Femur (tissue), 1 donor: ENCODE results near the gene PLCE1.

Experiments used
- DNase-seq: peaks from one replicate; pipeline ENCODE4 v3.0.0-alpha.2; 2017

Gene PLCE1

DNA sequence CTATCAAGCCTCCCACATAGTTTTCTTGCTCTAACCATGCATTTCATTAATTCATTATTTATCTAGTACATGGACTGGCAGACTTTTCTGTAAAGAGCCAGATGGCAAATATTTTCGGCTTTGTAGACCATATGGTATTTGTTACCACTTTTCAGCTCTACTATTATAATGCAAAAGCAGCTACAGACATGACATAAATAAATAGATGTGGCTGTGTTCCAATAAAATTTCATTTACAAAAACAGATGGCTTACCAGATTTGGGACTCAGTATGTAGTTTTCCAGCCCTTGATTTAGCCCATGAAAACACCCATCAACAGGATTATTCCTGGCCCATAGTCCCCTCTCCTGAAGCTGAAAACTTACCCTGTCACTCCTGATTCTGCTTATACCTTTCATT, 32.1 kb downstream of the PLCE1 start:
- no peak for DNase-seq

DNA sequence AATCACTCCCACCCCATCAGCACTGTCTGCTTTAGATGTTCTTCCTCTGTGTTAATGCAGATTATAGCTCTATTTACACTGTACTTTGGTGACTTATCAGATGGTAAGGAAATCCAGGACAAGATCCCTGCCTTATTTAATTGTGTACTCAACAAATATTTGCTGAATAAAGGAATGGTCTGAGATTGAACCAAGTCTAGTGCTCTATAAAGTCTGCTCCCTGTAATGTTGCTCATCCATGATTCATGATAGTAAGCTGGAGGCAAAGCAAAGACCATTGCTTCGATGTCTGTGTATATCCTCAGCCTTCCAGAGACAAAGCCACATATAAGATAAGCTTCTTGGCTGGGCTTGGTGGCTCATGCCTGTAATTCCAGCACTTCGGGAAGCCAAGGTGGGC, 33.5 kb downstream of the PLCE1 start:
- no peak for DNase-seq

DNA sequence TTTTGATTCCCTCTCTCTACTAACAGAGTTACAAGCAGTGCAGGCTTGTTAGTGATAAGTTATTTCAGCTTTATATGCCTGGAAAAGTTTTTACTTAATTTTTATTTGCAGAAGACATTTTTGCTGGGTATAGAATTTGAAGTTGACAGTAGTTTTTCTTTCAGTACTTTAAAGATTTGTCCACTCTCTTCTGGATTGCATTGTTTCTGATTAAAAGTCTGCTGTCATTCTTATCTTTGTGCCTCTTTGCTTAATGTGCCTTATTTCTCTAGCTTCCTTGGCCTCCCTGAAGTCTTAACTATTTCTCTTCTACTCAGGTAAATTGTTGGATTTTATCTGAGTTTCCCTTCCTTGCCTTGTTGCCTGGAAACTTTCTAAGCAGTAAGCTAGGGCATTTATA, 36.2 kb downstream of the PLCE1 start:
- no peak for DNase-seq

- no peak for DNase-seq
Measured at GRCh38 chr10:94035982-94036765, 42.4 kb downstream of the PLCE1 start.

DNA sequence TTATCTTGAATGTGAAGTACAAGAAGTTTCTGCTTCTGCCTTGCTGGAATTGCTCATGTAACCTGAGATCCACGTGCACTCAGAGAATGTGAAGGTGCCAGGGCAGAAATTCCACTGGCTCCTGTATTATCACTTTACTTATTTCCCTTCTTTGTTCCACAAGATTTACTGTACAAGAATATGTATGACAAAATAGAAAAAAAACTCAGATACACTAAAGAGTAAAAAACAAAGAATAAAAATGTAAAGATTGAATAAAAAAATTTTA, 43.0 kb downstream of the PLCE1 start:
- DNase-seq, result no peak

DNA sequence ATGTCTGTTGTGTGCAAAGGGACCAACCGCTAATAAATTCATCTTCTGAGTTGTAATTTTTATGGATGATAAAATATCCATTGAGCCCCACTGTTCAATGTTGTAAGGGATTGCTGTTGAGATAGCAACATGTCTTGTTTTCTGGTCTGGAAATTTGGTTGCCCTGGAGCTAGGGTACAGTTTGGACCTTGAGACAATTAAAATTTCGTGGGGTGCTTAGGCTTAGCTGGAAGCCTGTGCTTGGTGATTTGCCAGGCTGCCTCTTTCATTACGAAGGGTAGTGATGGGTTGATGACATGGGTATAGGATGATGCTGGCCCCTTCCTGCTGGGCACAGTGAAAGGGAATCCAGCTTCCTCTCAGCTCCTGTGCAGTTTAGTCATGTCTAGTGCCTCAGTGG, 43.6 kb downstream of the PLCE1 start:
- DNase-seq, result no peak

DNA sequence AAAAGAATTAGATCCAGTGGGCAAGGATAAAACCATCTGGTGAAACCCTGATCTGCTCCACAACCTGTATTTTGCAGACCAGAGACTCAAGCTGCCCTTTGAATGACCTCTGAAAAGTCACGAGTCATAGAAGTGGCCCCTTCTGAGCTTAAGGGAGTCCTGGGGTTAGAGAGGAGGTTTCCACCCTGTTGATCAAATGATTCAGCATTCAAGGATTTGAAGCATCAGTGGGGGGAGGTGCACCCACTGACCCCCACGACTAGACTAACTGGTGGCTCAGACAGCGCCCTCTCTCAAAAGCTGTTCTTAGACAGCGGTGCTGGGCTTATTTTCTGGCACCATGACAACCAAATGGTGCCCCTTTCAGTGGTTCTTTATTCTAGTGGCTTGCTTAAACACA, 44.3 kb downstream of the PLCE1 start:
- no peak for DNase-seq

DNA sequence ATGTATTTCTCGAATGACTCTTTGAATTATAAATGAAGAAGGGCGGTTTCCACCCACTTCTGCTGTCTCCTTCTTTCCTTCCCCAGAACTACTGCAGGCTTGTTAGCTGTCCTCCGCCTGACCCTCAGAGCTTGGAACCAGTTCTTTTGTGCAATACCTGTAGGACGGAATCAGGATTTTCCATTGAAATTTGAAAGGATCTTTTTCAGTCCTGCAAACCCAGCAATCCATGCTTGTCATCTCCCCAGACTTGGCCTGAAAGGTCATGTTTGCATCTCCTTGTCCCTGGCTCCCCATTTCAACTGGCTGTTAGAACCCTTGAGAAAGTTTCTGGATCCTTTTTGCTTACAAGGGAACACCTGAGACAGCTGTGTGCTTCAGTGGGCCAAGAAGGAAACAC, 47.5 kb downstream of the PLCE1 start:
- no peak for DNase-seq

DNA sequence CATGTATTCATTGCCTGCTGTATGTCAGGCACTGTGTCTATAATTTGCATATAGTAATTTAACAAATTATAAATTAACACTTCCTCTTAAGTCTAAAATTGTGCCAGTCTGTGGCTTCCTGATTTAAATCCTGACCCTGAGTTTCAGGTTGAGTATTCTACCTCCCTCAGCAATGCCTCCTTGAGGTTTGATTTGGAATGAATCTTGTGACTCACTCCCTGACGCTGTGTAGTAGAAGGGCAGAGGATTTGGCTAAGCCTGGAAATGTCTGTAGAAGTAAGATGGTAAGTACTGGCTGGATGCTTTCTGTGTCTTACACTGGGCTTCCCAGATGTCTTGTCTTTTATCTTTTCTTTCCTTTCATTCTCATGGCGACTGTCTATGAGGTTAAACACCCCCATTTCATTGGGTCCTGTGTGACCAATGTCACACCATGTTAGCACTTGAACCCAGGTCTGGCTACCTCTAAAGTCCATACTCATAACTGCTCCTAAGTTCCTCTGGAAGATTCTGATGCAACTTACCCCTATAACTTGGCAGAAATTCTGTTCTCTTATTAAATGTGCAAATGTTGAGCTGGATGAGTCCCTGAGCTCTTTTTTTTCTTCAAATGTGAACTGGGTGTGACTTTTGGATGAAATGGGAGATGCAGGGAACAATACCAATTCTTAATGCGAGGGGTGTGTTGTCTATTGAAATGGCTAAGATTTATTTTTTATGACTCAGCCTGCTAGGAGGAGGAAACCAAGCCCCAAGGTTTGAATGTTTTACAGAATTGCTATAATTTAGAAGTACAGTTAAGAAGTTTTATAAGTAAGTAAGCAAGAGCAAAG, 48.5 kb downstream of the PLCE1 start:
- peak; percentile 35 for DNase-seq

- no peak for DNase-seq
Measured at GRCh38 chr10:94042834-94043175, 49.1 kb downstream of the PLCE1 start.
